IMR-90 (cell line): ENCODE results near the gene GSK3B. TPM values are rescaled to one million over a fixed set of nuclear protein-coding genes. Genes with fewer than 3 reads are reported as not detected.

Experiments
- ATAC-seq: fragments of 200-7000 bp; cut with Tn5 transposase; 2 replicates; pipeline ENCODE4 v1.9.1; 2020; ENCODE audit warnings: low read depth, mild to moderate bottlenecking, moderate library complexity
- BruUV-seq: library from RNA; stranded (reverse); fragments of 400-500 nt; replicated peaks from 2 replicates; lab custom pipeline; 2021; lab: Mats Ljungman, UMichigan
- CTCF ChIA-PET: fragments of 300-600 bp; formaldehyde crosslinking; extraction: SDS; loops from one replicate; lab custom pipeline; 2021; ENCODE audit warnings: antibody characterized with exemption; lab: Yijun Ruan, JAX
- POLR2A ChIA-PET: fragments of 300-600 bp; sonication (Branson Sonifier 250); formaldehyde crosslinking; loops from one replicate; lab custom pipeline; 2022; ENCODE audit warnings: antibody characterized with exemption; ENCODE audit not compliant: unreplicated experiment; lab: Charles Lee
- DNase-seq: peaks from one replicate; pipeline ENCODE4 v3.0.0; 2013
- H2AFZ ChIP-seq: replicated peaks from 2 replicates; pipeline ENCODE3; 2013; ENCODE audit warnings: low read length, mild to moderate bottlenecking; ENCODE audit not compliant: poor library complexity
- H2AK5ac ChIP-seq: 2 replicates; pipeline ENCODE4 v1.6.1; 2013; ENCODE audit warnings: low read depth, low read length, inconsistent platforms
- H2AK9ac ChIP-seq: replicated peaks from 2 replicates; pipeline ENCODE3; 2013; ENCODE audit warnings: mild to moderate bottlenecking, low read depth, low read length, moderate library complexity; ENCODE audit not compliant: poor library complexity
- H2BK120ac ChIP-seq: 2 replicates; pipeline ENCODE4 v1.6.1; 2013; ENCODE audit warnings: low read depth, low read length, inconsistent platforms
- H2BK15ac ChIP-seq: 3 replicates; pipeline ENCODE4 v1.6.1; 2013; ENCODE audit warnings: low read depth, low read length, inconsistent platforms
- H2BK20ac ChIP-seq: 2 replicates; pipeline ENCODE4 v1.6.1; 2013; ENCODE audit warnings: low read depth, mild to moderate bottlenecking, inconsistent platforms, low read length, moderate library complexity
- H2BK5ac ChIP-seq: 2 replicates; pipeline ENCODE4 v1.6.1; 2013; ENCODE audit warnings: mild to moderate bottlenecking, low read depth, low read length, inconsistent platforms; ENCODE audit not compliant: poor library complexity, severe bottlenecking
- H3K14ac ChIP-seq: replicated peaks from 2 replicates; pipeline ENCODE4 v1.6.1; 2013; ENCODE audit warnings: low read depth, low read length, inconsistent platforms
- H3K18ac ChIP-seq: 2 replicates; pipeline ENCODE4 v1.6.1; 2013; ENCODE audit warnings: low read depth, low read length, control low read depth
- H3K23ac ChIP-seq: 2 replicates; pipeline ENCODE4 v1.6.1; 2013; ENCODE audit warnings: low read depth, low read length, inconsistent platforms
- H3K27ac ChIP-seq: 2 replicates; pipeline ENCODE4 v1.5.1; 2013; ENCODE audit warnings: mild to moderate bottlenecking, control low read depth, low read length; ENCODE audit not compliant: insufficient read depth
- H3K27me3 ChIP-seq: 2 replicates; pipeline ENCODE4 v1.6.1; 2013; ENCODE audit warnings: low read length; ENCODE audit not compliant: control insufficient read depth, insufficient read depth
- H3K36me3 ChIP-seq: 2 replicates; pipeline ENCODE4 v1.6.1; 2013; ENCODE audit warnings: low read length, mixed read lengths; ENCODE audit not compliant: control insufficient read depth, insufficient read depth
- H3K4ac ChIP-seq: 2 replicates; pipeline ENCODE4 v1.6.1; 2013; ENCODE audit warnings: low read depth, low read length, inconsistent platforms
- H3K4me1 ChIP-seq: 2 replicates; pipeline ENCODE4 v1.6.1; 2013; ENCODE audit warnings: low read length, mixed read lengths; ENCODE audit not compliant: control insufficient read depth, insufficient read depth
- H3K4me2 ChIP-seq: 2 replicates; pipeline ENCODE4 v1.6.1; 2013; ENCODE audit warnings: low read depth, mild to moderate bottlenecking, control low read depth, low read length, moderate library complexity
- H3K4me3 ChIP-seq: 2 replicates; pipeline ENCODE4 v1.5.1; 2013; ENCODE audit warnings: low read depth, mild to moderate bottlenecking, control low read depth, low read length, moderate library complexity; ENCODE audit not compliant: insufficient read depth
- H3K56ac ChIP-seq: 2 replicates; pipeline ENCODE4 v1.6.1; 2013; ENCODE audit warnings: low read length, inconsistent platforms; ENCODE audit not compliant: insufficient read depth; ENCODE audit errors: extremely low read depth
- H3K79me1 ChIP-seq, 2 experiments: 2 replicates each; pipeline ENCODE4 v1.6.1; 2013; ENCODE audit warnings: low read length in 2 of 2, inconsistent platforms in 1 of 2, low read depth in 1 of 2
- H3K9ac ChIP-seq: 2 replicates; pipeline ENCODE4 v1.6.1; 2013; ENCODE audit warnings: low read depth, low read length, control low read depth
- H3K9me1 ChIP-seq: 2 replicates; pipeline ENCODE4 v1.6.1; 2013; ENCODE audit warnings: low read length, inconsistent platforms; ENCODE audit not compliant: insufficient read depth
- H3K9me3 ChIP-seq: 2 replicates; pipeline ENCODE4 v1.6.1; 2013; ENCODE audit warnings: low read length; ENCODE audit not compliant: control insufficient read depth, insufficient read depth
- H4K20me1 ChIP-seq: 2 replicates; pipeline ENCODE4 v1.6.1; 2013; ENCODE audit warnings: low read length, inconsistent platforms; ENCODE audit not compliant: insufficient read depth
- H4K5ac ChIP-seq: 2 replicates; pipeline ENCODE4 v1.6.1; 2013; ENCODE audit warnings: mild to moderate bottlenecking, low read depth, low read length, control low read depth
- H4K8ac ChIP-seq, 2 experiments: 2 replicates each; pipeline ENCODE4 v1.6.1; 2013; ENCODE audit warnings: low read depth in 2 of 2, low read length in 2 of 2, control low read depth in 1 of 2, inconsistent platforms in 1 of 2
- H4K91ac ChIP-seq: 2 replicates; pipeline ENCODE4 v1.6.1; 2013; ENCODE audit warnings: low read depth, low read length, inconsistent platforms; ENCODE audit not compliant: insufficient read depth
- CHD1 ChIP-seq: IDR thresholded peaks from 2 replicates; pipeline ENCODE4 v1.6.1; 2012; ENCODE audit warnings: low read depth, low read length, improper control_type of control experiment
- CTCF ChIP-seq: conservative IDR thresholded peaks from 2 replicates; pipeline ENCODE4 v1.5.1; 2012; ENCODE audit warnings: mild to moderate bottlenecking, low read depth, low read length, improper control_type of control experiment
- FOS ChIP-seq: fragments of 150-350 bp; IDR thresholded peaks from 2 replicates; pipeline ENCODE4 v1.6.1; 2016; ENCODE audit warnings: low read depth, low read length
- NFE2L2 ChIP-seq: fragments of 150-350 bp; IDR thresholded peaks from 2 replicates; pipeline ENCODE4 v1.6.1; 2016; ENCODE audit warnings: low read depth, mild to moderate bottlenecking, low read length
- POLR2A ChIP-seq: IDR thresholded peaks from 2 replicates; pipeline ENCODE4 v1.6.1; 2012; ENCODE audit warnings: mild to moderate bottlenecking, low read depth, low read length
- RAD21 ChIP-seq: IDR thresholded peaks from 2 replicates; pipeline ENCODE4 v1.6.1; 2012; ENCODE audit warnings: low read length, improper control_type of control experiment
- RCOR1 ChIP-seq: IDR thresholded peaks from 2 replicates; pipeline ENCODE4 v1.6.1; 2012; ENCODE audit warnings: mild to moderate bottlenecking, low read length, improper control_type of control experiment; ENCODE audit not compliant: insufficient replicate concordance
- RFX5 ChIP-seq: IDR thresholded peaks from 2 replicates; pipeline ENCODE4 v1.8.0; 2012; ENCODE audit warnings: low read depth, mild to moderate bottlenecking, low read length, moderate library complexity
- SMC3 ChIP-seq: fragments of 150-350 bp; IDR thresholded peaks from 2 replicates; pipeline ENCODE4 v1.6.1; 2016; ENCODE audit warnings: low read depth, mild to moderate bottlenecking, antibody characterized with exemption, low read length, moderate library complexity
- WGBS, 2 experiments: methylation state at CpG; one replicate each; pipeline versions ENCODE4 v1.1.5 to v1.1.7; 2013; ENCODE audit warnings: missing lambda C conversion rate in 2 of 2; ENCODE audit not compliant: insufficient read length in 1 of 2; ENCODE audit errors: extremely low coverage in 2 of 2; 5-methylcytosine and 5-hydroxymethylcytosine counted together
- dilution Hi-C: fragments of 300-500 bp; cut with HindIII; formaldehyde crosslinking; loops from one replicate; pipeline ENCODE4 v1.14.3; 2018; ENCODE audit warnings: low sequenced_read_pairs; ENCODE audit not compliant: unreplicated experiment
- in situ Hi-C: fragments of 300-500 bp; cut with MboI; formaldehyde crosslinking; loops from 3 replicates; pipeline ENCODE4 v1.14.3; 2019; ENCODE audit warnings: low sequenced_read_pairs, inconsistent platforms, mixed read lengths
- intact Hi-C: fragments of 100-400 bp; cut with micrococcal nuclease; formaldehyde crosslinking; loops from 2 replicates; pipeline ENCODE4 v1.10.0; 2022
- polyA plus RNA-seq, 3 experiments: library from polyadenylated mRNA; depleted of rRNA; stranded (reverse); fragments of >200 nt; gene quantifications; 2 replicates each; pipeline ENCODE4 v1.2.3, GENCODE V29; 2012; ENCODE audit warnings: low replicate concordance in 1 of 3
- total RNA-seq: library from RNA; depleted of rRNA; stranded (reverse); fragments of >200 nt; gene quantifications from 2 replicates; pipeline ENCODE4 v1.2.3, GENCODE V29; 2012
- TF ChIP-seq, protein P1 (sequence below): fragments of 150-350 bp; IDR thresholded peaks from 2 replicates; pipeline ENCODE4 v1.6.1; 2017; ENCODE audit warnings: mild to moderate bottlenecking, antibody characterized with exemption, low read length, low read depth

The GSK3B gene
- total and polyA plus RNA-seq, 2 of the 4 experiments (the other 2 are of a cell fraction), result 19.2 to 33.2 TPM

- TF ChIP-seq RFX5, result no peak
- TF ChIP-seq RAD21, result no peak
- TF ChIP-seq, protein P1, sequence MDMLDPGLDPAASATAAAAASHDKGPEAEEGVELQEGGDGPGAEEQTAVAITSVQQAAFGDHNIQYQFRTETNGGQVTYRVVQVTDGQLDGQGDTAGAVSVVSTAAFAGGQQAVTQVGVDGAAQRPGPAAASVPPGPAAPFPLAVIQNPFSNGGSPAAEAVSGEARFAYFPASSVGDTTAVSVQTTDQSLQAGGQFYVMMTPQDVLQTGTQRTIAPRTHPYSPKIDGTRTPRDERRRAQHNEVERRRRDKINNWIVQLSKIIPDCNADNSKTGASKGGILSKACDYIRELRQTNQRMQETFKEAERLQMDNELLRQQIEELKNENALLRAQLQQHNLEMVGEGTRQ, result no peak
- no peak for TF ChIP-seq CTCF
- no peak for TF ChIP-seq NFE2L2
- no peak for TF ChIP-seq FOS
- no peak for TF ChIP-seq SMC3
- no peak for TF ChIP-seq POLR2A
- no peak for TF ChIP-seq CHD1
- TF ChIP-seq RCOR1, result no peak
- Histone ChIP-seq H3K27ac (no peak overlapping the region), H3K4ac (no peak overlapping the region), H2BK120ac (no peak overlapping the region), H4K8ac (no peak overlapping the region), H3K79me1 (peaks cover 15 to 42% of the 10 kb centered on the region in 2 experiments), H3K18ac (no peak overlapping the region), H3K4me2 (no peak overlapping the region), H3K36me3 (no peaks in the 10 kb centered on the region), H4K91ac (no peak overlapping the region), H3K9me1 (0 out of 2 replicates have a peak, but pooled peaks cover 3% of the 10 kb centered on the region), H3K27me3 (no peaks in the 10 kb centered on the region), H3K4me3 (no peak overlapping the region), H2BK5ac (no peak overlapping the region), H2BK15ac (no peak overlapping the region), H2AK9ac (no peak overlapping the region), H3K23ac (no peak overlapping the region), H3K56ac (no peak overlapping the region), H2AFZ (no peak overlapping the region), H2BK20ac (no peak overlapping the region), H3K4me1 (peaks cover 2% of the 10 kb centered on the region), H3K9ac (no peak overlapping the region), H4K20me1 (peaks cover 52% of the 10 kb centered on the region), H2AK5ac (no peak overlapping the region), H3K14ac (no peak overlapping the region), H3K9me3 (no peaks in the 10 kb centered on the region), H4K5ac (no peak overlapping the region)
- dilution Hi-C loops (no loop called here), in situ Hi-C loops (no loop called here), intact Hi-C loops (no loop called here)
- CTCF ChIA-PET, result no interaction called here
- ATAC-seq (no peak), DNase-seq (no peak)
- BruUV-seq, result no TSS peak
- 100% methylated on average over 2 of the region's 8 CpGs; no CpG with 5 or more reads in 1 of the 2 experiments for WGBS, 2 experiments
- POLR2A ChIA-PET, result interaction anchor here (0.6 kb wide), 1 partner anchor 62 kb away, joined by 4 read pairs; no protein-coding TSS in a partner anchor
Observed at GRCh38 chr3:119989981-119990655, 104.1 kb downstream of the GSK3B start.
